ENCODE results near the gene BCAS4.
"Not testable (repeated sequence)": the region's sequence is repeated elsewhere in the genome, so short reads cannot be mapped to it uniquely, and the experiment has no call there.

The BCAS4 gene

DNA sequence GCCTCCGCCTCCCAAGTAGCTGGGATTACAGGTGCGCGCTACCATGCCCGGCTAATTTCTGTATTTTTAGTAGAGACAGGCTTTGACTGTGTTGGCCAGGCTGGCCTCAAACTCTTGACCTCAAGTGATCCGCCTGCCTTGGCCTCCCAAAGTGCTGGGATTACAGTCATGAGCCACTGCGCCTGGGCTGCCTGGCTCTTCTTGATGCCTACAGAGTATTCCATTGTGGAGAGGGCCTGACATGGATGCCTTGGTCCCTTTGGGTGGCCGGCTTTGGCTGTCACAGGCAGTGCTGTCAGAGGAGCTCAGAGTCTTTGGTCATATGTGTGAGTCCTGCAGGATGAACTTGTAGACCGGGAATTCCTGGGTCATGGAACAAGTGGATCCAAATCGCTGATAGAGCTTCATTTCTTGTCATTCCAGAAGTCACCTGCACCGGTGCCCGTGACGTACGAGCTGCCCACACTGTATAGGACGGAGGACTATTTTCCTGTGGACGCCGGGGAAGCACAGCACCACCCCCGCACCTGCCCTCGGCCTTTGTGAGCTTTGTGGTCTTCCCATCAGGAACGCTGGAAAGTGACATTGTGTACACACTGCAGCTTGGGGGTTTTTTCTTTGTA is 81.3 kb downstream of the BCAS4 start:
- no peak for DNase-seq (ENCODE audit: low read depth)

DNA sequence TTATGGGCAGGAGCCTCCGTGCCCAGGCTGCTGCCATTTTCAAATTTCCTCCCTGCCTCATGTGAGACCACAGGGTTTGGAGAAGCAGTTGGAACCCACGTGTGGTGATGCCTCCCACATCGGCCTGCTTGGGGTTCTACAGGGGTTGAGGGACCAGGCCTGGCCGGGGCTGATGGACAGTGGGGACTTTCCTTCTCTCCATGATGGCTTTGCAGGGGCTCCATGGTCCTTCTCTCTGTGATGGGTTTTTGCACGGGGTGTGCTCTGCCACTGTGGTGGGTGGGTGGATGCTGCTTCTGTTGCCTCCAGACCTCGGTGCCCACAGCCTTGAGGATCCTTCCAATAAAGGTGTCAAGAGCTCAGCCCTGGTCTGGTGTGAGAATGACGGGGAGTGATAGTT is 82.0 kb downstream of the BCAS4 start:
- DNase-seq (ENCODE audit: low read depth), result no peak

DNA sequence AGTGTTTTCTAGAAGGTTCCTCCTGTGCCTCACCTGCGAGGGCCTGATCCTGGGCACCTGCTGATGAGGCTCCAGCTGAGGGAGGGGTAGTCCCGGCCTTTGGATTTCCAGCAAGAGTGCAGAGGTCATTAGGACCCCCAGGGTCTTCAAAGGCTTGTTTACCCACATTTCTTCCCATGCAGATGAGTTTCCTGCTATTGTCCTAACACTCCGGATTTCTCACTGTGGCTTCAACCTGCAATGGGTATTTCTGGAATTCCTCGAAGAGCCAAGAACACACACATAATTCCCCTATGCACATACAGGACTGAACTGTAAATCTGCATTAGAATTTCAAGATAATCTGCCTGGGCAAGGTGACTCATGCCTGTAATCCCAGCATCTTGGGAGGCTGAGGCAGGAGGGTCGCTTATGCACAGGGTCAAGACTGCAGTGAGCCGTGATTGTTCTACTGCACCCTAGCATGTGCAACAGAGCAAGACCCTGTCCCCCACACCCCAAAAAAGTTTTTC is 82.4 kb downstream of the BCAS4 start:
- no peak for DNase-seq (ENCODE audit: low read depth)

DNA sequence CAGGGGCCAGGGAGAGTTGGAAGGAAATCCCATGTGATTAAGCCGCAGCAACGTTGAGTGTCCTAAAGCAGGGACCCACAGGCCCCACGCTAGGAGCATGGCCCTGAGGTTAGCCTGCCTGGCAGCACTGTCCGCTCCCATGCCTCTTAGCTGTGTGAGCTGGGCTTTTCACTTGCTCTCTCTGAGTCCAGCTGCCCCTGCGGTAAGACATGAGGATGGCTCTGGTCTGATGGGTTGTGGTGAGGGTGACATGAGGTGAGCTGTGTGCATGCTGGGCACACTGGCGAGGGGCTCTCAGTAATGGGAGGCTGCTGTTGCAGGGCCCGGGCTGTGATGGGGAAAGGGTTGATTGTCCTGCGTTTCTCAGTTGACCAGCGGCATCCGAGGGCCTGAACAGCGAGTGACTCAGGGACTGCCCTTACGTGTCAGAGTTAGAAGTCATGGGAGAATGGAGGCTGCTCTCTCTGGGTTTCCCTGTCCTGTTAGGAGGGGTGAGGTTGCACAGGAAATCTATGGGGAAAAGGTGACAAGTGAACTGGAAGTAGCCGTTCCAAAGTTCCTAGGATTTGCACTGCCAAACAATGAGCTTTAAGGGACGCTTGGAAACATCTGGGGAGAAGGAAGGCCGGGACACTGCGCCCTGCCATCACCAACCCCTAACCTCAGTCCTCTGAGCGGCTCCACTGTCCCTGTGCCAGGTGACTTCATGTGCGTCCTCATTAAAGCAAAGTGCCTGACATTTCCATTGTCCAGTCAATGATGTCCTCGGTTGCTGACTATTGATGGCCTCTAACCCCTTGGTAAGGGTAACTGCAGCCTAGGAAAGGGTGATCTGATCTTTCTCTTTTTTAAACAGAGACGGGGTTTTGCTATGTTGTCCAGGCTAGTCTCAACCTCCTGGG is 85.0 kb downstream of the BCAS4 start:
- DNase-seq (ENCODE audit: low read depth), result no peak

DNA sequence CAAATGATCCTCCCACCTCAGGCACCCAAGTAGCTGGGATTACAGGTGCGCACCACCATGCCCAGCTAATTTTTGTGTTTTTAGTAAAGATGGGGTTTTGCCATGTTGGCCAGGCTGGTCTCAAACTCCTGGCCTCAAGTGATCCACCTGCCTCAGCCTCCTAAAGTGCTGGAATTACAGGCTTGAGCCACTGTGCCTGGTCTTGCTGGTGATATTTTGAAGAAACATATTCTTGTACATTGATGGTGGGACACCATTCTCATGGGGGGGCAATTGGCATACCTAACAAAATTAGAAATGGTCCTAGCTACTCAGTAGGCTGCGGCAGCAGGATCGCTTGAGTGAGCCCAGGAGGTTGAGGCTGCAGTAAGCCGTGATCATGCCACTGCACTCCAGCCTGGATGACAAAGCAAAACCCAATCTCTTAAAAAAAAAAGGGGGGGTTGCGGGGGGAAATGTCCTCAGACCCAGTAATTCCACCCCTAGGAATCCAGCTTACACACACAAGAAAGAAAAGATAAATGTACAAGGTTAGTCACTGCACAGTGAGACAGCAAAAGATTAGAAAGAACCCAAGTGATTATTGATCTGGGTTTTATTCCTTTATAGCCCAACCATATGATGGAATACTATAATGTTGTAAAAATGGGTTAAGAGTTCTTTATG is 87.0 kb downstream of the BCAS4 start:
- DNase-seq (ENCODE audit: low read depth), result not testable (repeated sequence)

DNA sequence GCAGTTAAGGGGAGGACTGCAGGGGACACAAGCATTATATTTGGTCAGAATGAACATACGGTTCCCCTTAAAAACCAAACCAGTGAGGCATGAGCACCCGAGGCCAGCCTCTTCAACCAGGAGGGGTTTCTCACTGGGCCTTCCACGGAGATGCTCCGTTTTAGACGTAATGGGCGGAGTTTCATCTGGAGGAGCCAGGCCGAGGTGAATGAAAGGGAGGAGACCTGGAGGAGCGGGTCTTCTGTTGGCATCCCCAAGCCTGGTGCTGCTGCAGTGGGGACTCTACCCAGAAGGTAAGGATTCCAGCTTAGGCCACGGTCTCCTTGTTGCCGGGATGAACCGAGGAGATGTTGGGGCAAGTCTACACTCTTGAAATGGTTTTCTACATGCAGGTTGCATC is 89.0 kb downstream of the BCAS4 start:
- no peak for DNase-seq (ENCODE audit: low read depth)

DNA sequence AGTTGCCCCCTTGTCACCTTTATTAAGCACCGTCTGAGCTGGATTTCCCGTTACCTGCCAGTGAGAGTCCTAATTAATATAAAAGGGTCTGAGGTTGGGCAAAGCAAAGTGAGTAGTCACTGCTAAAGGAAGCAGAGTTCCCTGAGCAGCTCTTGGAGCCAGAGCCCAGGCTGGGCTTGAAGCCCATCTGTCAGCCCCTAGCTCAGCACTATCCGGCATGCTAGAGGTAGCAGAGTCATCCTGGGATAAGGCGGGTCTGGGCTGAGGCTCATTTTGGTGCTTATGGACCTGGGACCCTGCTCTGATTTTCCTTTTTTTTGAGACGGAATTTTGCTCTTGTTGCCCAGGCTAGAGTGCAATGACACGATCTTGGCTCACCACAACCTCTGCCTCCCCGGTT is 90.2 kb downstream of the BCAS4 start:
- DNase-seq (ENCODE audit: low read depth), result no peak

DNA sequence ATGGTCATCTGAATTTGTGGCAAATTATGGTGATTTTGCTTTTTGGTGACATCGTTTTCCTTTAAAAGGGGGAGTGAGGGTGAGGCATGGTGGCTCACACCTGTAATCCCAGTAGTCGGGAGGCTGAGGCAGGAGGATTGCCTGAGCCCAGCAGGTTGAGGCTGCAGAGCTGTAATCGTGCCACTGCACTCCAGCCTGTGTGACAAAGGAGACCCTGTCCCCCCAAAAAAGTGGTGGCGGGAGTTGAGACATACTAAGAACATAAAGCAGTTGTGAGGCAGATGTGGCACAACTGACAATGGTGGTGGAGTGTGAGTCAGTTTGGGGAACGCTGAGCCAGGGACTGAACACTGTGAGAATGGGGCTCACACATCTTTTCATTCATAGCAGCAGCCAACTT is 90.9 kb downstream of the BCAS4 start:
- DNase-seq (ENCODE audit: low read depth), result no peak

DNA sequence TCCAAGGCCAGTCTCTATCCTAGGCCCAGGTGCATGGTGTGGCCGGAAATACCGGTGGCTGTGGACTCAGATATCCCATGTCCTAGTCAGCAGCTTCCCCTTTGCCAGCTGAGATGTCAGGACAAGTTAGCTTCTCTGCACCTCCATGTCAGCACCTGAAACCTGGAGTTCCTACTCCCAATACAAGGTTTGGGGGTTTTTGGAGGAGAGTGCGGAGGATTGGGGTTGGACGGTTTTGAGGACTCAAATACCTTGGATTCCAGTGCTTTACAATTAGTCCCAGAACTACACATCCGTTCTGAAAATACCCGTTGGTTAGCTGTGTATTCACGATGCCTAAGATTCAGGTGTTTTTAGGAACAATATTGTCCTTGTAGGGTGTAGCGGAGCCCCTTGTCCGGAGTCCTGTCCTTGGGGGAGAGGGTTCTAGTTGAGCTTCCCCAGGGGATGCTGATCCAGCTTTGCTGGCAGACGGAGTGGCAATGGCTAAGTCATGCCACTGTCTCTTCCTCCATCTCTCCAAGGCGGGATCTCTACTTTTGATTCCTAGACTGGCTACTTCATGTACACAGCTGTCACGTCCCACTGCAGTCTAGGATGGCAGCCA is 91.4 kb downstream of the BCAS4 start:
- DNase-seq (ENCODE audit: low read depth), result no peak

DNA sequence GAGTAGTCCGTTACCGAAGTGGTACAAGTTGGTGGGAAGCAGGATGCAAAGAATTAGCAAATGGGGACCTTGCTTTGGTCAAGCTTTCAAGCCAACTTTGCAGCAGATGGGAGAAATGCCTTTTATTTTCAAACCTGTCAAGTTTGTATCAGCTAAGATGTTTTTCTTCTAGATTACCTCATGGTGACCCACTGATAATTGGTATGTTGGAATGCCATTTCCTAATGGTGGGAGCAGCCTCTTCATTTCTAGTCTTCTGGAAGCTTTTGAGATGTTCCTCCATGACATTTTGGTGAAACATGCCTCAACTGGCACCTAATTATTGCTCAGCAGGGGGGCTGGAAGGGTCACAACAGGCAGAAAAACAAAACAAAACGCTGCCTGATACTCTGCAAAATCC is 92.7 kb downstream of the BCAS4 start:
- DNase-seq (ENCODE audit: low read depth), result no peak

DNA sequence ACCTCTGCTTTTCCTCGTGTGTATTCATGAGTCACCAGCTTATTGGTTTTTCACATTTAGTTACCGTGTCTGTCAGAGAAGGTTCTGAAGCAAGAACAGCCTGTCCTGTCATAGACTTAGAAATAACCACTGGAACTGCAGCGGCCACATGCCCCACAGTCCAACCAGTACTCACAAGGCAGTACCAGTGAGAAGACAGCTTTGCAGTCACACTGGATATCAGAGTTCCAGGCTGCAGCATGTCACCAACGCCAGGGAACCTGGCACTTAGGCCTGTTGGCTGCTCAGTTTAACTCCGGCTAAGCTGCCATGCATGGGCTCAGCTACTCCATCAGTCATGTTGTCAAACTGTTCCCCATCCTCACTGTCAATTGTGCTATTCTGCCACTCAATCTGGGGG is 96.3 kb downstream of the BCAS4 start:
- DNase-seq (ENCODE audit: low read depth), result no peak

DNA sequence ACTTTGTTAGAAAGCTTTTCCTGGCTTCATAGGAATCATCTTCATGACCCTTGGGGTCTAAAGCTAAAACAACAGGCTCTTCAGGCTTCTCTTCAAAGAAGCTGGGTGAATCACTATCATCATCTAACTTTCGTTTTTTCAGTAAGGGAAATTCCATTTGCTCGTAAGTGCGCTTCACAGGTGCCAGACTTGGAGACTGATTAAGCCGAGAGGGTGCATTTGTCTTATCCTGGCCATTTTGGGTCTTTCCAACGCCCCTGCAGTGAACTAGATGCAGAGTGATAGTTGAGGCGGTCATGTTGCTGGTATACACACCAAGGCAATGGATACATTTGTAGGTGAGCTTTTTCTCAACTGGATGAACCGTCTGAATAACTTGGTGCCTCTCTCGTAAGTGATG is 97.5 kb downstream of the BCAS4 start:
- DNase-seq (ENCODE audit: low read depth), result no peak

DNA sequence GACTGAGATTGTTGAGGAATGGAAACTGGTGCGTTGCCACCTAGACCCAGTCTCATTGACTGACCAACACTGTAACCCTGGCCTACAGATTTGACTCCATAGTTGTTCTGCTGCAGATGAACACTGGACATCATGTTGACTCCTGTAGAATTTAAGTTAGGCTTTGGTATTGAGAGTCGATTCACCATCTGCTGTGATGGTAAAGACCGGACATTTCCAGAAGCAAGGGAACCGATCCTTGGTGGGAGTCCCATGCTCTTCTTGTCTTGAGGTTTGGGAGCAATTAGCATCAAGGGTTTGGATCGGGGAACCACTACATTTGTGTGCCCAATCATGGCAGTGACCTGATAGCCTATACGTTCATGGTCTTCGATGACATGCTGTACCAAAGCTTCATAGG is 98.8 kb downstream of the BCAS4 start:
- DNase-seq (ENCODE audit: low read depth), result no peak

DNA sequence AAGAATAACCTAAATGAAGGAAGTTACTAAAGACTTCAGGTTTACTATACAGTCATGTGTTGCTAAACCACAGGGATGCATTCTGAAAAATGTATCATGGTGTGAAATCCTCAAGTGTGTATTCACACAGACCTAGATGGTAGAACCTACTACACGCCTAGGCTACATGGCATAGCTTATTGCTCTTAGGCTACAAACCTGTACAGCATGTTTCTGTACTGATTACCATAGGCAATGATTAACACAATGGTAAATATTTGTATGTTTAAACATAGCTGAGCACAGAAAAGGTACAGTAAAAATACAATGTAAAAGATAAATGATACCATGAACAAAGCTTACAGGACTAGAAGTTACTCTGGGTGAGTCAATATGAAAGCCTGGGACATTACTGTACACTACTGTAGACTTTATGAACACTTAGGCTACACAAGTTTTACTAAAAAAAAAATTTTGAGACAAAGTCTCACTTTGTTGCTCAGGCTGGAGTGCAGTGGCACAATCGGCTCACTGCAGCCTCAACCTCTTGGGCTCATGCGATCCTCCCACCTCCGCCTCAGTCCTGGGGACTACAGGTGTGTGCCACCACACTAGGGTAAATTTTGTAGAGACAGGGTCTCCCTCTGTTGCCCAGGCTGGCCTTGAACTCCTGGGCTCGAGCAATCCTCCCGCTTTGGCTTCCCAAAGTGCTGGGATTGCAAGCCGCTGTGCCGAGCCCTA is 100.4 kb downstream of the BCAS4 start:
- no peak for DNase-seq (ENCODE audit: low read depth)

DNA sequence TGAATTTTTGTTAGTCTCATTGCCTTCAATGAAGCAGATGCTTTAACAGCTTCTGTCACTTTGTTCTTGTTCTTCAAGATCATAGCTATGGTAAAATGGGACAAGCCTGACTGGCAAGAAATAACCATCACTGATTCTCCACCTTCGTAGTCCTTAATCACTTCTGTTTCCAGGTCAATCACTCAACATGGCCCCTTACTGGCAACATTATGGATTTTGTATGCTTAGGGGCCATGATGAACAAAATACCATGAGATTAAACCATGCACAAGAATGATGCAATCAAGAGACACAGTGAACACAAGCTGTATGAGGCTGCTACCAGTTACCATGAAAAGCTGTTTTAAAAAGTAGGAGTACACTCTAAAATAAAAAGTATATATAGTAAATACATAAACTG is 103.6 kb downstream of the BCAS4 start:
- DNase-seq (ENCODE audit: low read depth), result no peak

DNA sequence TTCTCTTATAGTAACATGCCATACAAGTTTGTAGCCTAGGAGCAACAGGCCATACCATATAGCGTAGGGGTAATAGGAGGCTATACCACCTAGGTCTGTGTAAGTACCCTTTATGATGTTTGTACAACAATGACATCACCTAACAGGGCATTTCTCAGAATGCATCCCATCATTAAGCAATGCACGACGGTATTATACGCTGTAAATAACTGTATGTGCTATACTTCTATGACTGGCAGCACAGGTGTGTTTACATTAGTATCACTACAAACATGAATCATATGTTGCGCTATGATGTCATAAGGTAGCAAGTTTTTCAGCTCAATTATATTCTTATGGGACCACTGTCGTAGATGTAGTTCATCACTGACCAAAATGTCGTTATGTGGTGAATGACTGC is 105.4 kb downstream of the BCAS4 start:
- DNase-seq (ENCODE audit: low read depth), result no peak

DNA sequence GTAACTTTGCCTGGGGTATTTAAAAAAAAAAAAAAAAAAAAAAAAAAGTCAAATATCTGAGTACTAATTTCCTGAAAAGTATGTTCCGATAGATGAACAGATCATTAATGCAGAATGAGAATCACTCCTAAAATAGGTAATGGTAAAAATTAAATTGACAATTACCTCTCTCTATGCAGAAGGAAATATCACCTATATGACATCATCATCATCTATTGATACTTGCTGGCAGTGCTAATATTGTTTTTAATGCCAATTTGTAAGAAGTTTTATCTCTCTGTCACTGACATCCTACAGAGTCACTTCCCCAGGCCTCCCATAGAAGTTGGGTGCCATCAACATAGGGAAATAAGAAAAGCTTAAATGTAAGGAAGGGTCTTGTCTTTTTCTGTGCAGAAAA is 106.4 kb downstream of the BCAS4 start:
- no peak for DNase-seq (ENCODE audit: low read depth)

DNA sequence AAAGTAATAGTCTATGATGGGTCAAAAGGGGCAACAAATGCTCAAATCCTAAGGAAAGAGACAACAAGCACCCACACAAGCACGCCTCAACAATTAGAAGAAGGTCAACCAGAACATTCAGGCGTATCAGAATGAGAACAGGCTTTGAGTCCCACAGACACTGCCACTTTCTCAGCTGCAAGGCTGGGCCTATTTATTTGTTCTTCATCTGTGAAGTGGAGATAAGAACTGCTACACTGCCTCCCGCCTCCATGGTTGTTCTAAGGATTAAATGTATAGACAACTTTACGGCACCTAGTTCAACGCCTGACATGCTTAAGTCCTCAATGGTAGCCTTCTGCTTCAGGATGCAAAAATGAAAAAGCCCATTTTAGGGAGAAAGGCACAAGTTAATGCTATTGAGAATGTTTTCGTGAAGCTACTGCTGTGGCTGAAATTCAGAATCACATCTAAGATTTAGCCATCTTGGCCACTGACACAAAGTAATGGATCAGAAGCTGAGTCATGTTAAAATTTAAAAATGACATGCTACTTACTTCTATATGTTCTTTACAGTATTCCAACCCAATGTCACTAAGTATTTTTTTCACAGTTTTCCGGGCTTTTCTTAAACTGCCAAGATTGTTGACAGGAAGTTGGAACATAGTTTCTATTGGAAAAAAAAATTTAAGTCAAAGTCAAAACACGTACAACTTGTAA is 108.6 kb downstream of the BCAS4 start:
- DNase-seq (ENCODE audit: low read depth), result no peak

DNA sequence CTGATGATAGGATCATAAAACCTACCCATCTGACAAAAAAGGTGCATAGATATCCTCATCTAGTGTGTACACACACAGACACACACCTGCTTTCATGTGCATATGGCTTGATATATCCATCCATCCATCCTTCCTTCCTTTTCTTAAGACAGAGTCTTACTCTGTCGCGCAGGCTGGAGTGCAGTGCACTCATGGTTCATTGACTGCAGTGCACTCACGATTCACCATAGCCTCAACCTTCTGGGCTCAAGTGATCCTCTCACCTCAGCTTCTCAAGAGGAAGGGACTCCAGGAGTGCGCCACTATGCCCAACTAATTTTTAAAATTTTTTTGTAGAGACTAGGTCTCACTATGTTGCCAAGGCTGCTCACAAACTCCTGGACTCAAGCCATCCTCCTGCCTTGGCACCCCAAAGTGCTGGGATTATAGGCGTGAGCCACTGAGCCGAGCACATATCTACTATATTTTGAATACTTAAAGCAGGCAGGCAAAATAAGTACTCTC is 109.3 kb downstream of the BCAS4 start:
- no peak for DNase-seq (ENCODE audit: low read depth)

DNA sequence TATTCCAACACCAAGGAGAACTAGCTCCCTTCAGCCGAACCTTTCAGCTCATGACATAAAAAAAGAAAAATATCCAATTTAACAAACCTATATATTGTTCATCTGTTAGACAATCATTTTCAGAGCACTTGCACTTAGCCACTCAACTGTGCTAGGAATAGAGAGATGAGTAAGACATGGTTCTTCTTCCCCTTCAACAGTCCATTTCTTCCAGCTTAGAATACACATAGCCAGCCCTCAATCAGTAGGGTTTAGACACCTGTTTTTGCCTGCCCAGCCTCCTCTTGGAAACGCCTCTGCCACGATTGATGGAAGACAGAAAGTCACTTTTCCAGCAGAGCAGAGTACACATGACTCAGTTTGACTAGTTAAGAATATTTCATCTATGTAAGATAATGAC is 114.6 kb downstream of the BCAS4 start:
- no peak for DNase-seq (ENCODE audit: low read depth)

DNA sequence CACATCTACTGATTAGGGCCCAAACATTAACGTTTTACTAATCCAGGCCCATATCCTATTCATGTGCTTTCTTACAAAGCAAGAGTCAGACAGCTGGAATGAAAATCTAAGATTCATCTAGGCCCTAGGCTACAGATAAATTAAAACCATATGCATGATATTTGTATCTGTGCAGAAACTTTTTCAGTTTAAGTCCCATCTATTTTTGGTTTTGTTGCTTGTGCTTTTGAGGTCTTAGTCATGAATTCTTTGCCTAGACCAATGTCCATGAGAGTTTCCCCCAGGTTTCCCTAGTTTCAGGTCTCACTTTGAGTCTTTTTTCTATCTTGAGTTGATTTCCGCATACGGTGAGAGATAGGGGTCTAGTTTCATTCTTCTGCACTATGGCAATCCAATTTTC is 116.2 kb downstream of the BCAS4 start:
- DNase-seq (ENCODE audit: low read depth), result no peak

Data from HS-27A (cell line).